Measurements from ENCODE around the gene ZNF217.

DNA sequence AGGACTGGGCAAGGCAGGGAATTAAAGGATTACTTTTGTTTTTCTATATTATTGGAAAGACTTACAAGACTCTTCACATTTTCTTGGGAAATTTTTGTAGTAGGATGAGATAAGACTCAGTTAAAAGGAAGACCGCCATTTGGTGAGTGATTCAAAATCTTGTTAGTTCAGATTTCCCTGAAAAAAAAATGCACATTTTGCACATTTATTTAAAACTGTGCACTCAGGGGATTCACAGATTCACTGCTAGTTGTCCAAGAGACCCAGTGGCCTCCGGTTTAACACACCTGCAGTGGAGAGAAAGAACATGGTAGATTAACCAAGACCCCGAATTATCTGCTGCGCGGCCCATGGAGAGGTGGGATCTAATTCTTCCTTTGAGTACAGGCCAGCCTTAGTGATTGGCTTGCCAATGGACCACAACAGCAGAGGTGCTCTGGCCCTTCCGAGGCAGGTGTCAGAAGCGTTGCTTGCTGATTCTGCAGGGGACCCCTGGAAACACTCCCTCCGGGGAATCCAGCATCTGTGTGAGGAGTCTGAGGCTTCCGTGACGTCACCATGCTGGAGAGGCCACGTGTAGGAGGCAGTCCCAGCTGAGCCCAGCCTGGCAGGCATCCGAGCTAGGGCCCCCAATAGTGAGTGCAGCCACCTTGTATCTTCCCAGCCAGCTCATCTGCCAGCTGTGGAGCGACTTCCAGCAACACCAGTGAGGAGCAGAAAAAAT is 68.9 kb downstream of the ZNF217 start:
- TF ChIP-seq, protein P1, sequence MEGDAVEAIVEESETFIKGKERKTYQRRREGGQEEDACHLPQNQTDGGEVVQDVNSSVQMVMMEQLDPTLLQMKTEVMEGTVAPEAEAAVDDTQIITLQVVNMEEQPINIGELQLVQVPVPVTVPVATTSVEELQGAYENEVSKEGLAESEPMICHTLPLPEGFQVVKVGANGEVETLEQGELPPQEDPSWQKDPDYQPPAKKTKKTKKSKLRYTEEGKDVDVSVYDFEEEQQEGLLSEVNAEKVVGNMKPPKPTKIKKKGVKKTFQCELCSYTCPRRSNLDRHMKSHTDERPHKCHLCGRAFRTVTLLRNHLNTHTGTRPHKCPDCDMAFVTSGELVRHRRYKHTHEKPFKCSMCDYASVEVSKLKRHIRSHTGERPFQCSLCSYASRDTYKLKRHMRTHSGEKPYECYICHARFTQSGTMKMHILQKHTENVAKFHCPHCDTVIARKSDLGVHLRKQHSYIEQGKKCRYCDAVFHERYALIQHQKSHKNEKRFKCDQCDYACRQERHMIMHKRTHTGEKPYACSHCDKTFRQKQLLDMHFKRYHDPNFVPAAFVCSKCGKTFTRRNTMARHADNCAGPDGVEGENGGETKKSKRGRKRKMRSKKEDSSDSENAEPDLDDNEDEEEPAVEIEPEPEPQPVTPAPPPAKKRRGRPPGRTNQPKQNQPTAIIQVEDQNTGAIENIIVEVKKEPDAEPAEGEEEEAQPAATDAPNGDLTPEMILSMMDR (conservative IDR thresholded peaks at IDR 0.05; ENCODE audit: low read depth, low read length), result no peak
- no peak for TF ChIP-seq EZH2 (IDR thresholded peaks at IDR 0.05; ENCODE audit: borderline replicate concordance, low read depth, low read length, poor library complexity, severe bottlenecking)

All from A673 (cell line).